Activated T-cell treated with anti-CD3 and anti-CD28 coated beads, Interleukin-2, amount 50 U/mL, for 72 hours (primary cell): ENCODE data around the gene CXXC4. TPM values are rescaled to one million over a fixed set of nuclear protein-coding genes. Genes with fewer than 3 reads are reported as not detected.

Experiments
- ATAC-seq, 2 donors: fragments of 150-1000 bp; cut with Tn5 transposase; replicated peaks in 1 of 2; 2 replicates each; pipeline ENCODE4 v1.10.0; 2021; ENCODE audit warnings: moderate library complexity in 2 of 2, mild to moderate bottlenecking in 1 of 2
- DNase-seq, 2 donors: peaks; one replicate each; pipeline ENCODE4 v3.0.0; 2021 to 2022; ENCODE audit warnings: mixed read lengths in 1 of 2
- H3K27ac Mint-ChIP-seq: one replicate; pipeline ENCODE4 v1.8.0; 2022; ENCODE audit warnings: mild to moderate bottlenecking, moderate library complexity, mixed read lengths
- H3K27me3 Mint-ChIP-seq: one replicate; pipeline ENCODE4 v1.8.0; 2022; ENCODE audit warnings: low read depth, mixed read lengths
- H3K36me3 Mint-ChIP-seq, 2 donors: one replicate each; pipeline ENCODE4 v1.8.0; 2022; ENCODE audit warnings: mixed read lengths in 2 of 2, mild to moderate bottlenecking in 1 of 2; ENCODE audit not compliant: insufficient read depth in 2 of 2
- H3K4me1 Mint-ChIP-seq: one replicate; pipeline ENCODE4 v1.8.0; 2022; ENCODE audit warnings: low read depth, mixed read lengths
- H3K4me3 Mint-ChIP-seq, 2 donors: one replicate each; pipeline ENCODE4 v1.8.0; 2022; ENCODE audit warnings: mild to moderate bottlenecking in 2 of 2, mixed read lengths in 2 of 2, moderate library complexity in 2 of 2
- H3K9me3 Mint-ChIP-seq, 2 donors: one replicate each; pipeline ENCODE4 v1.8.0; 2022; ENCODE audit warnings: mixed read lengths in 2 of 2
- total RNA-seq, 2 donors: library from RNA; stranded (reverse); gene quantifications; one replicate each; pipeline ENCODE4 v1.2.3, GENCODE V29; 2022

CXXC4 gene
- total RNA-seq, 2 donors from 2014 or later = 0.07 TPM; not detected in 1

DNA sequence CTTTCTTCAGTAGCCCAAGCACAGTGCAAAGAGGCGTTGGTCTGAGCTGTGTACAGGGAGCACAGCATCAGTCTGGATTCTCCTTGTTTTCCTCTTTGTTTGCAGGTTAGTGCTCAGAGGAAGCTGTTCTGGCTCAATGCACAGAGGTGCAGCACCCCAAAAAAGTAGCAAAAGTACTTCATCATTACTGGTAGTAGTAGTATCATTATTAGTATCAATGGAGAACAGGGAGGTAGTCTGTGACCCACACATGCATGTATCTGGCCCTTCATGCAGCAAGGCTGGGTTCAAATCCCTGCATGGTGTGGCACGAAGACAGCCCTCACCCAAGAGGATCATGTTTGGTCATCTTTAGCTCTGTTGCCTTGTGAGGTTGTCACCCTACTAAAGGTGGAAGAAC lies 68.7 kb downstream of the CXXC4 start:
- H3K27me3 Mint-ChIP-seq = no peaks in the 10 kb centered on the region
- H3K4me3 Mint-ChIP-seq = no peak overlapping the region
- H3K27ac Mint-ChIP-seq = no peak overlapping the region
- DNase-seq (no peak), ATAC-seq (no peak)
- no peaks in the 10 kb centered on the region for H3K4me1 Mint-ChIP-seq
- H3K9me3 Mint-ChIP-seq = peaks cover 0 to 4% of the 10 kb centered on the region in 2 donors
- H3K36me3 Mint-ChIP-seq = no peaks in the 10 kb centered on the region

DNA sequence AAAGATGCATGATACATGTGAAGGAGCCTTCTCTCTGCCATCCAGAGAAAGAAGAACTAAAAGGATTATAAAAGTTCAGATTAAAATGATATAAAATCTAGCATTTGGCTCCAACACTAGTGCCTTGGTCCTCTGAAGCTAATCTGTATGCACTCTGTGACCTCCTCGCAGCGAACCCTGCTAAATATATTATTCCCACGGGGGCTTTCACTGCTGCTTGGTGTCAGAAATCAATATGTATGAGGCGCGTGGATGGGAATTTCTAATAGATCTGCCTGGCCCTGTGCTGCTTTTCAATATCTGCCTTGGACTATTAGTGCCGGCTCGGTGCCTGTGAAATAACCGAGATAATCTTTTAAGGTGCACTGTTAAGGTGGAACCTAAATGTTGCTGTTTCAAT lies 69.7 kb downstream of the CXXC4 start:
- no peaks in the 10 kb centered on the region for H3K36me3 Mint-ChIP-seq

DNA sequence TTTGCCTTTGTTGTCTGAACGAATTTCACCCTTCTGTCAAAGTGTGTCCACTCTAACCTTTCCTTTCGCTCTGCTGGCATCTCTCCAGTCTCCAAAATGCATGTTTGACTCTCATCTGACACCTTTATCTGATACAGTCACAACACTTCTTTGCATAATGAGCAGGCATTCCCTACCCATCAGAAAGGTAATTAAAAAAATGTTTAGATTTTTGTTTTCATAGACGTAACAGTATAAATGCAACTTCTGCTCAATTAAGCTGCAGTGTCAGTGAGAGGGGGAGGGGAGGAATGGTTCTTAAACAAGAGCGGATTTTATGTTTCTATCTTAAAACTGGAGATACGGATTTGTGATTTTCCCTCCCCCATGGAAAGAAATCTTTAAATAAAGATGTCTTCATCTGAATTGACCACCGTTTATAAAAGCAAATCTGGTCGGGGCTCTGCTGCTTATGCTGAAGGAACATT lies 70.2 kb downstream of the CXXC4 start:
- Mint-ChIP-seq H3K27me3 (no peaks in the 10 kb centered on the region), H3K36me3 (no peaks in the 10 kb centered on the region), H3K9me3 (peaks cover 0 to 4% of the 10 kb centered on the region in 2 donors), H3K27ac (no peak overlapping the region), H3K4me1 (no peaks in the 10 kb centered on the region), H3K4me3 (no peak overlapping the region)
- ATAC-seq = no peak
- DNase-seq = no peak

More for the DNA sequence above, 69.7 kb downstream of the CXXC4 start:
- H3K4me1 Mint-ChIP-seq = no peaks in the 10 kb centered on the region
- H3K9me3 Mint-ChIP-seq = peaks cover 0 to 4% of the 10 kb centered on the region in 2 donors
- H3K27ac Mint-ChIP-seq = no peak overlapping the region
- no peaks in the 10 kb centered on the region for H3K27me3 Mint-ChIP-seq
- DNase-seq (no peak), ATAC-seq (no peak)
- no peak overlapping the region for H3K4me3 Mint-ChIP-seq

DNA sequence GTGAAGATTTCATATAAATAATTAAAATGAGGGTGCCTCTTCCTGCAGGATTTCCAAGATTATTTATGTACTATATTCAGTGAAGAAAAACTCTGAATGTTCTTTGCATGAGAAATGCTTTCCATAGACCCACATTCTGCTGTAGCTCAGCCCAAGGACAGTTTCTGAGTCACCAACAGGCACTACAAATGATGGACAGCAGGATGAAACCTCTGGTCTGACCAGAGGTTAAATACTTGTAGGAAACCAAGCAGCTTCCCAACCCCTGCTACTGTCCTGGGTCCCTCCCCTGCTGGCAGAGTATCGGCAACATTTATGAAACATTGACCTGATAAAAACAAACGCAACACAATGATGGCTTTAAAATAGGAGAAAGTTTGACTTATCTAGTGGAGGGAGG lies 73.1 kb downstream of the CXXC4 start:
- ATAC-seq (no peak), DNase-seq (no peak)
- H3K9me3 Mint-ChIP-seq = peaks cover 0 to 2% of the 10 kb centered on the region in 2 donors
- no peaks in the 10 kb centered on the region for H3K4me1 Mint-ChIP-seq
- no peaks in the 10 kb centered on the region for H3K27me3 Mint-ChIP-seq
- no peak overlapping the region for H3K4me3 Mint-ChIP-seq
- H3K27ac Mint-ChIP-seq = peak overlapping the region; percentile 35
- H3K36me3 Mint-ChIP-seq = no peaks in the 10 kb centered on the region

DNA sequence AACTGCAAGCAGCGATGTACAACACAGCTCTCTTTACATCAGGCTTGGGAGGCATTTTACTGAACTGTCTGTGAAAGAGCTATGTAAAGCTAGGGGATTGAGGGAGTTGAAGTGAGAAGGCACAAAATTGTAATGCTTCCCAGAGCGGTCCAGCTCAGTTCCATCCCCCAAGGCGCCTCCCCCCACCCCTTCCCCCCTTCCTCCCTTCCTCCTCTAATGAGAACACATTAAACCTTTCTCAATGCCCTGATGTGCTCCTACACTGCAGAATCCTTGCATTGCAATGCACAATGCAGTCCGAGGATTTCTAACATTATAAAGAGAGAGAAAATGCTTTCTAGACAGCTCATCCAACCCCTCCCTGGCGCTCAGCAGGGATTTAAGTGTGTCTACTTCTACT lies 73.9 kb downstream of the CXXC4 start:
- Mint-ChIP-seq H3K4me3 (no peak overlapping the region), H3K9me3 (peaks cover 0 to 2% of the 10 kb centered on the region in 2 donors), H3K27ac (no peak overlapping the region), H3K36me3 (no peaks in the 10 kb centered on the region), H3K27me3 (no peaks in the 10 kb centered on the region), H3K4me1 (no peaks in the 10 kb centered on the region)
- no peak for DNase-seq
- no peak for ATAC-seq
